Measurements from ENCODE around the gene SAG. TPM values are rescaled to one million over a fixed set of nuclear protein-coding genes. Genes with fewer than 3 reads are reported as not detected.
A peak's percentile ranks its signal among the peaks of the same experiment; 100 is the strongest.

SAG gene
- total and polyA plus RNA-seq, 2 experiments from 2014 or later = 0.21 TPM; not detected in 1

DNA sequence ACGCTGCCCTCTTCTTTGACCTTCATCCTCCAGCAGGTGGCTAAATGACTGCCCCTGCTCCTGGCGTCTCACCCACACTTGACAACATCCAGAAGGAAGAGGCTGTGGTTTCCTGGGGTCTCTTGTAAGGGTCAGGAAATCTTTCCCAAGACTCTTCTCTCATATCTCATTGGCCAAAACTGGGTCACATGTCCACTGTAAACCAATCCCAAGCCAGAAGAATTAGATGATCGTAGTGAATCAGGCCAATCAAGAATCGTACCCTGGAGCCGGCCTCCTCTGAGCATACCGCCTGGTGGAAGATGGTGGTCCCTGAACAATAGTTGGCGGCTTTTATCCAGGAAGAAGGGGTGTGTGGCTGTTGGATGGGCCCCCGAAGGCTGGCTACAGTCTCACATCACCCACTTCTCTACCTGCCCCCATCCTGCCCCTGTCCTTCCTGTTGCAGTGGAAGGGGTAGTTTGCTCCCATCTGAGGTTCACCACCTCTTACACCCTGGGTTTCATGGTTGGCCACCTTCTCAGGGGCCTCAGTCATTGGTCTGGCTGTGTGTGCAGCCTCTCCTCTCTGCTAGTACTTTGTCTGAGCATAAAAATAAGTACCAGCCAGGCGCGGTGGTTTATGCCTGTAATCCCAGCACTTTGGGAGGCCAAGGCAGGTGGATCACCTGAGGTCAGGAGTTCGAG lies 3.8 kb downstream of the SAG start:
- TF ChIP-seq, protein P1, sequence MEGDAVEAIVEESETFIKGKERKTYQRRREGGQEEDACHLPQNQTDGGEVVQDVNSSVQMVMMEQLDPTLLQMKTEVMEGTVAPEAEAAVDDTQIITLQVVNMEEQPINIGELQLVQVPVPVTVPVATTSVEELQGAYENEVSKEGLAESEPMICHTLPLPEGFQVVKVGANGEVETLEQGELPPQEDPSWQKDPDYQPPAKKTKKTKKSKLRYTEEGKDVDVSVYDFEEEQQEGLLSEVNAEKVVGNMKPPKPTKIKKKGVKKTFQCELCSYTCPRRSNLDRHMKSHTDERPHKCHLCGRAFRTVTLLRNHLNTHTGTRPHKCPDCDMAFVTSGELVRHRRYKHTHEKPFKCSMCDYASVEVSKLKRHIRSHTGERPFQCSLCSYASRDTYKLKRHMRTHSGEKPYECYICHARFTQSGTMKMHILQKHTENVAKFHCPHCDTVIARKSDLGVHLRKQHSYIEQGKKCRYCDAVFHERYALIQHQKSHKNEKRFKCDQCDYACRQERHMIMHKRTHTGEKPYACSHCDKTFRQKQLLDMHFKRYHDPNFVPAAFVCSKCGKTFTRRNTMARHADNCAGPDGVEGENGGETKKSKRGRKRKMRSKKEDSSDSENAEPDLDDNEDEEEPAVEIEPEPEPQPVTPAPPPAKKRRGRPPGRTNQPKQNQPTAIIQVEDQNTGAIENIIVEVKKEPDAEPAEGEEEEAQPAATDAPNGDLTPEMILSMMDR (IDR thresholded peaks at IDR 0.05; ENCODE audit: low read depth, low read length) = no peak
- Histone ChIP-seq H3K4me3 (no peak overlapping the region), H3K27me3 (no peaks in the 10 kb centered on the region), H3K36me3 (no peaks in the 10 kb centered on the region), H3K4me1 (ENCODE audit: low read depth) (no peaks in the 10 kb centered on the region), H3K27ac (no peak overlapping the region), H3K9me3 (ENCODE audit: low read depth) (no peaks in the 10 kb centered on the region)
- no peak for DNase-seq (ENCODE audit: low read depth in 1 of 2, low spot score in 1 of 2)

- H3K9me3 ChIP-seq (ENCODE audit: low read depth) = no peaks in the 10 kb centered on the region
- no peak for DNase-seq (ENCODE audit: low read depth in 1 of 2, low spot score in 1 of 2)
- no peaks in the 10 kb centered on the region for H3K4me1 ChIP-seq (ENCODE audit: low read depth)
- H3K27me3 ChIP-seq = no peaks in the 10 kb centered on the region
- H3K27ac ChIP-seq = no peak overlapping the region
- TF ChIP-seq, protein P1 (IDR thresholded peaks at IDR 0.05; ENCODE audit: low read depth, low read length) = no peak
- no peak overlapping the region for H3K4me3 ChIP-seq
- no peaks in the 10 kb centered on the region for H3K36me3 ChIP-seq
Measured at GRCh38 chr2:233312874-233313273, 5.3 kb downstream of the SAG start.

DNA sequence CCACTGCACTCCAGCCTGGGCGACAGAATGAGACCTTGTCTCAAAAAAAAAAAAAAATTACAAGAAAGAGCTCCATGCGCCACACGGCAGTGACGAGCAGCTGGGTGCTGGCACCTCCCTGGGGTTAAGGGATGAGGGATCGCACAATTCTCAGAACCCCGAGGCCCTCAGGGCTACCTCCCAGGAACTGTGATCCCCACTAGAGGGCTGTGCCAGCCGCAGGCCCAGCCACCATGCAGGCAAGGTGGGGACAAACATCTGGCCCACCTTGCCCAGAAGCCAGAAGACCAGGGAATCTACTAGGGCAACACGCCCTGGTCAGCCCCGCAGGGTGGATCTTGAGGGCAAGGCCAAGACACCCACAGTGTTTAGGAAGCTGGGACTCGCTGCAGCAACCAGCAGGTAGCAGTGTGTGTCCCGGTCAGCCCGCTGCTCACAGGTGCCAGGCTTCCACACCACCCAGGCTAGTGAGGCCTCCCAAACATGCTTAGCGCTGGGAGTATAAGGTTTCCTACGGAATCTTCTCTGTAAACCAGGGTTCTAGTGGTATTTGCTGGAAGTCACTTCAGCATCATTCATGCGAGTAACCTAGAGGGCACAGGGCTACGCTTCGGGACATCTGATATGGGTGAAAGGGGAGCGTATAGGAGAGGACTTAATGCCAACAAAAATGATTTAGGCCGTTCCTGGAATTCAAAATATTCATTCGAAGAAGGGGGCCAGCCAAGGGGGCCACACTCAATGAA lies 6.7 kb downstream of the SAG start:
- H3K4me3 ChIP-seq = no peak overlapping the region
- no peaks in the 10 kb centered on the region for H3K27me3 ChIP-seq
- TF ChIP-seq, protein P1 (IDR thresholded peaks at IDR 0.05; ENCODE audit: low read depth, low read length) = no peak
- H3K36me3 ChIP-seq = no peaks in the 10 kb centered on the region
- DNase-seq (ENCODE audit: low read depth in 1 of 2, low spot score in 1 of 2) = no peak
- no peaks in the 10 kb centered on the region for H3K4me1 ChIP-seq (ENCODE audit: low read depth)
- no peak overlapping the region for H3K27ac ChIP-seq
- H3K9me3 ChIP-seq (ENCODE audit: low read depth) = no peaks in the 10 kb centered on the region

- Histone ChIP-seq H3K36me3 (no peaks in the 10 kb centered on the region), H3K9me3 (ENCODE audit: low read depth) (no peaks in the 10 kb centered on the region), H3K4me1 (ENCODE audit: low read depth) (no peaks in the 10 kb centered on the region), H3K27me3 (no peaks in the 10 kb centered on the region), H3K27ac (no peak overlapping the region), H3K4me3 (no peak overlapping the region)
- TF ChIP-seq, protein P1 (IDR thresholded peaks at IDR 0.05; ENCODE audit: low read depth, low read length) = no peak
- DNase-seq (ENCODE audit: low read depth in 1 of 2, low spot score in 1 of 2) = peak in 1 of 2 donors; percentile 24
Measured at GRCh38 chr2:233317196-233317943, 9.8 kb downstream of the SAG start.

DNA sequence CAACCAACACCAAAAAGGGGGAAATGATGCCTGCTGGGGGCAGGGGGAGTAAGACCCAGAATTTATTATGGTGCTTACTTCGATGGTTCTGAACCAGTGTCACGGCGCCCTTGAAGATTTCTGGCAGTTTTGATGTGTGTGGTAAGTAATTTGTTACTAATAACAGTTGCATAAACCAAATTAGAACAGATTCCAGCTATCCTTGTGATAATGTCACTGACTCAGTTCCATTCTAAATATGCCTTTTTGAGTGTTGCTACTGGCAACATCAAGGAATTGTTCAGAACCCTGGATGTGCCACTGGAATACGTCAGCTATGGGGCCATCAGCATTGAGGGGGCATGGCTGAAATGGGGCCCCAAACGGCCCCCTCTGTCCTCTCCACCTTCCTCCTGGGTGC lies 11.6 kb downstream of the SAG start:
- H3K9me3 ChIP-seq (ENCODE audit: low read depth) = no peaks in the 10 kb centered on the region
- H3K27me3 ChIP-seq = no peaks in the 10 kb centered on the region
- H3K27ac ChIP-seq = no peak overlapping the region
- TF ChIP-seq, protein P1 (IDR thresholded peaks at IDR 0.05; ENCODE audit: low read depth, low read length) = no peak
- H3K36me3 ChIP-seq = no peaks in the 10 kb centered on the region
- no peak for DNase-seq (ENCODE audit: low read depth in 1 of 2, low spot score in 1 of 2)
- no peaks in the 10 kb centered on the region for H3K4me1 ChIP-seq (ENCODE audit: low read depth)
- H3K4me3 ChIP-seq = no peak overlapping the region
